SKM-1 treated with dmso at 0.1 percent for 144 hours (cell line): ENCODE measurements around the gene NUP210L.

Experiments
- DNase-seq: peaks from one replicate; lab custom pipeline; 2025; ENCODE audit not compliant: unreplicated experiment; lab: John Stamatoyannopoulos, UW

NUP210L gene

DNA sequence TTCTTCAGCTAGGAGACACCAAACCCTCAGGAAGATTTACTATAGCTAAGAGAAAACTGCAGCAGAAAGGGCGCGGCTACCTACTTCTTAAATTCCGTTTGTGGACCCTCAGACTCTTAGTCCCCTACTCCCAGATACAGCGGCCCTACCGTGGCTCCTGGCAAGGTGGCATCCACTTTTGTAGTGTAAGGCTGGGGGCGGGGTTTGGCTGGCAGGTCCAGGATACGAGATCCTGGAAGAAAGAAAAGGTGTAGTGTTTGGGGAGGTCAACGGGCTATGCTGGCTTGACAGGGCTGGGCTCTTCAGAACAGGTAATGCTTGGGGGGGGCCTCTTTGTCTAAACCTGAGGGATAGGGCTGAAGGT lies 186.9 kb downstream of the NUP210L start:
- DNase-seq = no peak

- peak; percentile 100 for DNase-seq
Measured at GRCh38 chr1:153967107-153967999, 187.5 kb downstream of the NUP210L start, which contains the start of gene CREB3L4. Gene CREB3L4 (plus strand): TSS chr1:153967902. CDS start chr1:153968526, 624 bp downstream.

GRCh38 chr1:153963850-153964331 lies 191.0 kb downstream of the NUP210L start:
- DNase-seq = no peak

DNA sequence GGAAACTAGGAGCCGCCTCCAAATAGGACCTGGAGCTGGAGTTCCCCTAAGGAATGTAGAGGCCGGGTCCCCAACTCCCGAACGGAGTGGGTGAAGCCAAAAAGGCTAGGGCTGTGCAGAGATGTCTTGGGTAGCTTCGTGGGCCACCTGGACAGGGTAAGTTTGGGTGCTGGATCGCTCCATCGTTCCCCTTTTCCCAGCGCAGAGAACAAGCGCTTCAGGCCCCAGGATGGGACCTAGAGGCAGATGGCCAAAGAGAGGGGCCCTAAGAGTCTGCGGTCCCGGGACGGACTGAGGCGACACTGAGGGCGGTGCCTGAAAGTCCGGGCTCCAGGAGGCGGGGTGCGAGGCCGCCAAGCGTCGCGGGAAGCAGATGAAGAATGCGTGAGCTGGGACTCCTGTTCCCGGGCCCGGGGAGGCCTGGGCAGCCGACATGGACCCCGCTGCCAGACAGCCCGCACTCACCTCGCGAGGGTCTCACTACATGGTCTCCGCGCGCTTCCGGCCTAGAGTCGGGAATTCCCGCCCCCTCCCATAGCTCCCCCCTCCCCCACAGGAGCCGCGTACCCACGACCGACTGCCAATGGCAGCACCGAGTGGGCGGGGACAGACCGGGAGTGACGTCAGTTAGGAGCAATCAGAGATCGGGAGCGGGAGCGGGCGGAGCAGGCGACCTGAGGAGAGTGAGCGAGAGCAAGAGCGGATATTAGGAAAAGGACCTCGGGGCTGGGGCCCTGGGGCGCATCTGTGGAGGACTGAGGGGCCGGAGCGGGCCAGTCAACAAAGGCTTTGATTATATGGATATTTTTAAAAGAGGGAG lies 191.6 kb downstream of the NUP210L start, which contains the start of gene SLC39A1:
TSS of gene SLC39A1 (minus strand) at position 508 of the 820 bp plus-strand sequence. CDS start 822 bp downstream, outside the sequence.
- DNase-seq = peak; percentile 98

- DNase-seq = peak; percentile 56
Measured at GRCh38 chr1:153962088-153963029, 192.5 kb downstream of the NUP210L start.

- DNase-seq = no peak
Measured at GRCh38 chr1:153961421-153961820, 193.5 kb downstream of the NUP210L start.

GRCh38 chr1:153960206-153960605 lies 194.7 kb downstream of the NUP210L start:
- no peak for DNase-seq

GRCh38 chr1:153959454-153959853 lies 195.4 kb downstream of the NUP210L start:
- DNase-seq = no peak

GRCh38 chr1:153958961-153959260 lies 196.0 kb downstream of the NUP210L start:
- no peak for DNase-seq

DNA sequence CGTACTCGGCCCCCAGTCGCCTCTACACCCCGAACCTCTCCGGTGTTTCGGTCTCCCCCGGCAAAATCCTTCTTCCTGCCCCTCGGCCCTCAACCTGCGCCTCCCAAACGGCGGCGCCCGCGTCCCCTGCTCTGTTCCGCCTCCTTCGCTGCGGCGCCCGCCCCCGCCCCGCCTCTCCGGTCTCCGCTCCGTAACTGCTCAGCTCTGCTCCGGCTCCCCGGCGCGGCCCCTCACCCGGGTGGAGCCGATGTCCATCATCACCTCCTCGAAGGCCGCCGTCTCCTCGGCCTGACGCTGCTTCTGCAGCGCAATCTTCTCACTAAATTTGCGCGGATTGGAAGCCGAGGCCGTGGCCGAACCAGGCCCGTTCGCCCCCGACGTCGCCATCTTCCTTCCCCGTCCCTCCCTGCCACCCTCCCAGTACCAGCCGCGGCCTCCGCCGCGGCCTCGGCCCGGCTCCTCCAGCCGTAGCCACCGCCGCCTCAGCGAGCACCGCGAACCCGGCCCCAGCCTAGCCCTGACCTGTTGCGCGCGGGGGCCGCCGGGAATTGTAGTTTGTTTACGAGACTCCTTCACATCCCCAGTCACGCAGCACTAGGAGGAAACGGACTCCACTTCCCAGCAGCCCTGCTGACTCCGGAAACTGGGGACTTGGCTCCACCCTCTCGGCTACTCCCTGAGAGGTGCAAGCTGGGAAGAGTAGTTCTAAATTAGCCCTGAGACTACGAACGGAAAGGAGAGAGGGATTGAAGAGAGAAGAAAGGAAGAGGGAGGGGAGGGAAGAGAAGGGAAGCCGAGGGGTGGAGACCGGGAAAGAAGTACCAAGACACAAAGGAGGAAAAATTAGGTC lies 196.5 kb downstream of the NUP210L start, which contains the start of gene CRTC2:
TSS of gene CRTC2 (minus strand) at position 502 of the 850 bp plus-strand sequence. CDS start at position 387, 115 bp downstream.
- peak; percentile 100 for DNase-seq

GRCh38 chr1:153957744-153958110 lies 197.1 kb downstream of the NUP210L start:
- DNase-seq = no peak

- DNase-seq = no peak
Measured at GRCh38 chr1:153956997-153957715, 197.7 kb downstream of the NUP210L start.

DNA sequence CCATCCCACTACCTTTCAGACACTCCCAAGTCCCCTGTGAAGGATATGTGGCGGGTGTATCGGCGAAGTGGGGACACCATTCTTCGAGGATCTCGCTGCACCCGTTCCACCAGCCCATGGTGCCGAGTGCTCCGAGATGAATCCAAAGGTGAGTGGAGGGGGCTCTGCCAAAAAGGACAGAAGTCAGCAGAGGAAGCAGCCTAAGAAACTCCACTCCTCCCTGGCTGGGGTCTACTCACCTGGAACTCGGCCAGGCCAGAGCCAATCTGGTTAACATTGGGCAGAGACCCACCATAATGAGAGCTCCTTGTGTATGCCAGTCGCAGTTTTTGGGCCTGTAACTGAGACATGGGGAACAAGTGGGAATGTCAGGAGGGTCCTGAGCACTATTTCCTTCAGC lies 200.0 kb downstream of the NUP210L start:
- no peak for DNase-seq

- no peak for DNase-seq
Measured at GRCh38 chr1:153953859-153954365, 201.0 kb downstream of the NUP210L start.

- no peak for DNase-seq
Measured at GRCh38 chr1:153951801-153952200, 203.1 kb downstream of the NUP210L start.

- DNase-seq = no peak
Measured at GRCh38 chr1:153951183-153951582, 203.7 kb downstream of the NUP210L start.

DNA sequence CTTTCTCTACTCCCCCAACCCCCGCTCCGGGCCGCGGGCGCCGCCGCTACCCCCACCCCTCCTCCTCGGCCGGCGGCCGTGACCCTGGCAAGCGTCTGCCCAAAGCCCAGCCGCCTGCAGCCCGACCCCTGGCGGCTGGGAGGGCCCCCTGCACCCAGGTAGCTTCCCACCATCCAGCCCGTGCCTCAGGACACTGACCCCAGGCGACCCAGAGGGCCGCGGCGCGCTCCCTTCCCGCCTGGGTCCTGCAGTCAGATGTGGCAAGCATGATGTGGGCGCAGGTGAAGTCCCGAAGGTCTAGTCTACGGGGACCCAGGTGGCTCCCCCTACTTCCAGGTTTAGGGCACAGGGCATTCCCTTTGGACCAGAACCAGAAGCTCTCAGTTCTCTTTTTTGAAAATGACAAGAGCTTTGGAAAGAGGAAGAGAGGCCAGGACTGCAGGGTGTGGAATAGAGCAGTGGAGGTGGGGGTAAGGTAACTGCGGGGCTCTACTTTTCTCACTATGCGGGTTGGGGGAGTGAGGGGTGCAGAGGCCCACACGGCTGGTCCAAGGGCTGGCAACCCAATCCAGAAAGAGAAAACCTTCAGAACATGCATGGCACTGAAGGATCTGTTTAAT lies 208.1 kb downstream of the NUP210L start, which contains the start of gene DENND4B:
TSS of gene DENND4B (minus strand) at position 97 of the 620 bp plus-strand sequence. CDS start 2,344 bp downstream, outside the sequence.
- peak; percentile 97 for DNase-seq
